Transverse colon (tissue), 4 donors: ENCODE data around the gene AHDC1.
A peak's percentile ranks its signal among the peaks of the same experiment; 100 is the strongest.

Source experiments
- EP300 ChIP-seq: sonication (generic); formaldehyde crosslinking; IDR thresholded peaks from one replicate; pipeline ENCODE4 v1.6.1; 2017; ENCODE audit warnings: antibody characterized with exemption, low read depth
- POLR2A ChIP-seq: fragments of 450-650 bp; IDR thresholded peaks from one replicate; pipeline ENCODE4 v1.6.1; 2016; ENCODE audit warnings: antibody characterized with exemption, mild to moderate bottlenecking, moderate library complexity
- POLR2AphosphoS5 ChIP-seq, 3 donors: sonication (generic); formaldehyde crosslinking; IDR thresholded peaks; one replicate each; pipeline ENCODE4 v1.6.1; 2016; ENCODE audit warnings: antibody characterized with exemption in 3 of 3
- TF ChIP-seq, protein P1 (sequence below), 5 experiments: fragments of 200-600 bp in 3 of 5; fragments of 450-650 bp in 2 of 5; sonication (generic) in 3 of 5; IDR thresholded peaks; 1 replicate in 2 of 5; 2 replicates in 3 of 5; pipeline ENCODE4 v1.5.1; 2016 to 2017; ENCODE audit warnings: antibody characterized with exemption in 5 of 5, inconsistent platforms in 3 of 5, mild to moderate bottlenecking in 2 of 5, moderate library complexity in 1 of 5

DNA sequence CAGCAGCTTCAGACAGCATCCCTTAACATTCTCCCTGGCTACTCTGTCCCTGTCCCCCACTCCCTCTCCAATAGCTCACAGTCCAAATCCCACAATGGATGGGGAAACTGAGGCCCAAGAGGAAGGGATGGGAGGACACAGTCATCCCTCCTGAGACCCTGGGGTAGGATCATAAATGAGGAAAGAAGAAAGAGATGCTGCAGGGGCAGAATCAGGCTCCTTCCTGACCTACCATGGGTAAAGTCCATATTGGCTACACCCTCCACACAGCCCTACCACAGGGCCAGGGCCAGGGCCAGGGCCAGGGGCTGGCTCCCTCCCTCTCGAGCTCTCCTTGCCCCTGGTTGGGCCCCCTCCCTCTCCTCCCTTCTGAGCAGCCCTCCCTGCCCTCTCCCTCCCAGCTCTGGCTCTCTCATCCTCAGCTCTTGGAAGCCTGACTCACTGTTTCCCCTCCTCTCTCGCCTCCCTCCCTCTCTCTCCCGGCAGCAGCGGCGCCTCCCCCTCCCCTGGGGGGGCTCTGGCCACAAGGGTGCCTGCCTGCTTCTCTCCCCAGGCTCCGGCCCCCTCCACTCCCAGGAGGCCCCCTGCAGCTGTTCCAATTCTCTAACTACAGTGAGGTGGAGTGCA lies 4.9 kb downstream of the AHDC1 start:
- TF ChIP-seq EP300 (no peak), POLR2AphosphoS5 (IDR thresholded peaks at IDR 0.05) (peak; percentile 32 to 62 (median 40)), POLR2A (no peak)
- TF ChIP-seq, protein P1, sequence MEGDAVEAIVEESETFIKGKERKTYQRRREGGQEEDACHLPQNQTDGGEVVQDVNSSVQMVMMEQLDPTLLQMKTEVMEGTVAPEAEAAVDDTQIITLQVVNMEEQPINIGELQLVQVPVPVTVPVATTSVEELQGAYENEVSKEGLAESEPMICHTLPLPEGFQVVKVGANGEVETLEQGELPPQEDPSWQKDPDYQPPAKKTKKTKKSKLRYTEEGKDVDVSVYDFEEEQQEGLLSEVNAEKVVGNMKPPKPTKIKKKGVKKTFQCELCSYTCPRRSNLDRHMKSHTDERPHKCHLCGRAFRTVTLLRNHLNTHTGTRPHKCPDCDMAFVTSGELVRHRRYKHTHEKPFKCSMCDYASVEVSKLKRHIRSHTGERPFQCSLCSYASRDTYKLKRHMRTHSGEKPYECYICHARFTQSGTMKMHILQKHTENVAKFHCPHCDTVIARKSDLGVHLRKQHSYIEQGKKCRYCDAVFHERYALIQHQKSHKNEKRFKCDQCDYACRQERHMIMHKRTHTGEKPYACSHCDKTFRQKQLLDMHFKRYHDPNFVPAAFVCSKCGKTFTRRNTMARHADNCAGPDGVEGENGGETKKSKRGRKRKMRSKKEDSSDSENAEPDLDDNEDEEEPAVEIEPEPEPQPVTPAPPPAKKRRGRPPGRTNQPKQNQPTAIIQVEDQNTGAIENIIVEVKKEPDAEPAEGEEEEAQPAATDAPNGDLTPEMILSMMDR (IDR thresholded peaks at IDR 0.05), result no peak
